Measurements from ENCODE around the gene UST.

GRCh38 chr6:148795563-148795962 is 48.7 kb downstream of the UST start:
- TF ChIP-seq CTCF (IDR thresholded peaks at IDR 0.05) (no peak), POLR2A (IDR thresholded peaks at IDR 0.05) (no peak), EP300 (IDR thresholded peaks at IDR 0.05) (no peak), POLR2AphosphoS5 (IDR thresholded peaks at IDR 0.05) (no peak)
